Lung (tissue), 12 donors: ENCODE results near the gene ARHGEF38. TPM values are rescaled to one million over a fixed set of nuclear protein-coding genes. Genes with fewer than 3 reads are reported as not detected.

Experiments
- ATAC-seq: fragments of 200-7000 bp; cut with Tn5 transposase; one replicate; pipeline ENCODE4 v1.9.1; 2020; ENCODE audit warnings: moderate number of reproducible peaks; ENCODE audit not compliant: insufficient read depth, low FRiP score
- DNase-seq, 3 donors: peaks; one replicate each; pipeline ENCODE4 v3.0.0-alpha.2; 2013 to 2017
- H3K27ac ChIP-seq, 2 donors: one replicate each; pipeline ENCODE4 v1.5.1; 2013; ENCODE audit warnings: mild to moderate bottlenecking in 2 of 2, moderate library complexity in 2 of 2, control low read depth in 1 of 2, inconsistent platforms in 1 of 2, low read depth in 1 of 2, low read length in 1 of 2
- H3K27me3 ChIP-seq, 3 donors: one replicate each; pipeline ENCODE4 v1.5.1; 2013; ENCODE audit warnings: low read length in 2 of 3; ENCODE audit not compliant: control insufficient read depth in 3 of 3, insufficient read depth in 3 of 3
- H3K36me3 ChIP-seq, 4 donors: one replicate each; pipeline ENCODE4 v1.5.1; 2013; ENCODE audit warnings: low read length in 4 of 4, mild to moderate bottlenecking in 1 of 4, moderate library complexity in 1 of 4; ENCODE audit not compliant: control insufficient read depth in 4 of 4, insufficient read depth in 4 of 4
- H3K4me1 ChIP-seq, 5 donors: one replicate each; pipeline ENCODE4 v1.5.1; 2013; ENCODE audit warnings: low read length in 5 of 5, mild to moderate bottlenecking in 2 of 5, moderate library complexity in 1 of 5; ENCODE audit not compliant: control insufficient read depth in 5 of 5, insufficient read depth in 5 of 5
- H3K4me3 ChIP-seq: one replicate; pipeline ENCODE4 v1.5.1; 2013; ENCODE audit warnings: mild to moderate bottlenecking, control low read depth, moderate library complexity
- H3K9ac ChIP-seq, 2 donors: one replicate each; pipeline ENCODE4 v1.5.1; 2013; ENCODE audit warnings: low read length in 2 of 2, control low read depth in 1 of 2; ENCODE audit not compliant: insufficient read depth in 1 of 2
- H3K9me3 ChIP-seq, 4 donors: one replicate each; pipeline ENCODE4 v1.5.1; 2013; ENCODE audit warnings: low read length in 3 of 4, mild to moderate bottlenecking in 1 of 4, moderate library complexity in 1 of 4; ENCODE audit not compliant: control insufficient read depth in 4 of 4, insufficient read depth in 3 of 4
- CTCF ChIP-seq: IDR thresholded peaks from 2 replicates; pipeline ENCODE4 v1.5.1; 2012; ENCODE audit warnings: mild to moderate bottlenecking; ENCODE audit errors: control extremely low read depth, extremely low read depth
- WGBS, 2 donors: extraction: QIAGEN DNeasy Blood & Tissue Kit; methylation state at CpG; one replicate each; pipeline ENCODE4 v1.1.7; 2013; 5-methylcytosine and 5-hydroxymethylcytosine counted together
- polyA plus RNA-seq, 2 donors: library from polyadenylated mRNA; stranded (reverse); fragments of 200-250 nt; gene quantifications; one replicate each; pipeline ENCODE4 v1.2.1, GENCODE V29; 2013
- total RNA-seq, 2 donors: library from RNA; depleted of rRNA in 1 of 2; stranded (reverse); fragments of >200 nt in 1 of 2; gene quantifications; one replicate each; pipeline ENCODE4 v1.2.1, GENCODE V29; 2014 to 2021
- donor health status: control.
- donor health status: control.
- donor health status: Bipolar disorder and iron deficiency.
- donor health status: healthy.
- donor health status: DM: yes; HTN: yes; CAD: no.

ARHGEF38 gene
- total and polyA plus RNA-seq, 4 donors = 2.0 to 55.0 (median 14.8) TPM

- no peak for ATAC-seq
- Histone ChIP-seq H3K4me3 (no peak overlapping the region), H3K36me3 (no peaks in the 10 kb centered on the region), H3K9ac (no peak overlapping the region), H3K4me1 (peaks cover 0 to 4% (median 0%) of the 10 kb centered on the region in 5 donors), H3K27me3 (no peaks in the 10 kb centered on the region), H3K27ac (no peak overlapping the region), H3K9me3 (no peaks in the 10 kb centered on the region)
- no peak for TF ChIP-seq CTCF
- DNase-seq = no peak
Measured at GRCh38 chr4:105543881-105544280, 8.5 kb upstream of the ARHGEF38 start.

GRCh38 chr4:105544520-105545286 is 7.7 kb upstream of the ARHGEF38 start:
- no peaks in the 10 kb centered on the region for H3K9me3 ChIP-seq
- WGBS, 2 donors = 54 to 74% methylated on average over 1 of the region's 1 CpG
- no peaks in the 10 kb centered on the region for H3K36me3 ChIP-seq
- no peak for TF ChIP-seq CTCF
- DNase-seq (no peak), ATAC-seq (no peak)
- peaks cover 0 to 4% (median 0%) of the 10 kb centered on the region in 5 donors for H3K4me1 ChIP-seq
- H3K9ac ChIP-seq = no peak overlapping the region
- no peak overlapping the region for H3K4me3 ChIP-seq
- H3K27ac ChIP-seq = no peak overlapping the region
- H3K27me3 ChIP-seq = no peaks in the 10 kb centered on the region

GRCh38 chr4:105546086-105546485 is 6.3 kb upstream of the ARHGEF38 start:
- no peaks in the 10 kb centered on the region for H3K27me3 ChIP-seq
- no peak for DNase-seq
- H3K36me3 ChIP-seq = no peaks in the 10 kb centered on the region
- H3K4me1 ChIP-seq = peaks cover 0 to 4% (median 0%) of the 10 kb centered on the region in 5 donors
- H3K4me3 ChIP-seq = no peak overlapping the region
- no peak overlapping the region for H3K27ac ChIP-seq
- no peaks in the 10 kb centered on the region for H3K9me3 ChIP-seq
- no peak overlapping the region for H3K9ac ChIP-seq
- no peak for ATAC-seq
- TF ChIP-seq CTCF = no peak

GRCh38 chr4:105547769-105548168 is 4.7 kb upstream of the ARHGEF38 start:
- Histone ChIP-seq H3K27me3 (no peaks in the 10 kb centered on the region), H3K9me3 (no peaks in the 10 kb centered on the region), H3K36me3 (no peaks in the 10 kb centered on the region), H3K9ac (no peak overlapping the region), H3K4me3 (no peak overlapping the region), H3K4me1 (peaks cover 0 to 3% (median 0%) of the 10 kb centered on the region in 5 donors), H3K27ac (no peak overlapping the region)
- ATAC-seq (no peak), DNase-seq (no peak)
- TF ChIP-seq CTCF = no peak
